ENCODE results near the gene HSPB1.
A peak's percentile ranks its signal among the peaks of the same experiment; 100 is the strongest.

Gene HSPB1

DNA sequence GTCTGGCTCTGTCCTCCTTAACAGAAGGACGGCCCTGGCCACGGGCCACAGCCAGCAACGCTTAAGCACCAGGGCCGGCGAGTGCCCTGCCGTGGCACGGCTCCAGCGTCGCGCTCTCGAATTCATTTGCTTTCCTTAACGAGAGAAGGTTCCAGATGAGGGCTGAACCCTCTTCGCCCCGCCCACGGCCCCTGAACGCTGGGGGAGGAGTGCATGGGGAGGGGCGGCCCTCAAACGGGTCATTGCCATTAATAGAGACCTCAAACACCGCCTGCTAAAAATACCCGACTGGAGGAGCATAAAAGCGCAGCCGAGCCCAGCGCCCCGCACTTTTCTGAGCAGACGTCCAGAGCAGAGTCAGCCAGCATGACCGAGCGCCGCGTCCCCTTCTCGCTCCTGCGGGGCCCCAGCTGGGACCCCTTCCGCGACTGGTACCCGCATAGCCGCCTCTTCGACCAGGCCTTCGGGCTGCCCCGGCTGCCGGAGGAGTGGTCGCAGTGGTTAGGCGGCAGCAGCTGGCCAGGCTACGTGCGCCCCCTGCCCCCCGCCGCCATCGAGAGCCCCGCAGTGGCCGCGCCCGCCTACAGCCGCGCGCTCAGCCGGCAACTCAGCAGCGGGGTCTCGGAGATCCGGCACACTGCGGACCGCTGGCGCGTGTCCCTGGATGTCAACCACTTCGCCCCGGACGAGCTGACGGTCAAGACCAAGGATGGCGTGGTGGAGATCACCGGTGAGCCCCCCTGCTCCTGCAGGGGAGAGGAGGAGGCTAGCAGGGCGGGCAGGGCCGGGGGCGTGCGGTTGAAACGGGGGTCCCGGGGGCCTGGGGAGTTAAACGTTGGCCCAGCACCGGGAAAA is at the start of gene HSPB1:
Gene HSPB1 (plus strand): TSS at position 327 of the 855 bp plus-strand sequence. CDS start 40 bp downstream, at position 367.
- peak within 1 kb of the TSS; percentile 95 for H3K4me3 ChIP-seq (ENCODE audit: low read depth, low read length)
- TF ChIP-seq, protein P1, sequence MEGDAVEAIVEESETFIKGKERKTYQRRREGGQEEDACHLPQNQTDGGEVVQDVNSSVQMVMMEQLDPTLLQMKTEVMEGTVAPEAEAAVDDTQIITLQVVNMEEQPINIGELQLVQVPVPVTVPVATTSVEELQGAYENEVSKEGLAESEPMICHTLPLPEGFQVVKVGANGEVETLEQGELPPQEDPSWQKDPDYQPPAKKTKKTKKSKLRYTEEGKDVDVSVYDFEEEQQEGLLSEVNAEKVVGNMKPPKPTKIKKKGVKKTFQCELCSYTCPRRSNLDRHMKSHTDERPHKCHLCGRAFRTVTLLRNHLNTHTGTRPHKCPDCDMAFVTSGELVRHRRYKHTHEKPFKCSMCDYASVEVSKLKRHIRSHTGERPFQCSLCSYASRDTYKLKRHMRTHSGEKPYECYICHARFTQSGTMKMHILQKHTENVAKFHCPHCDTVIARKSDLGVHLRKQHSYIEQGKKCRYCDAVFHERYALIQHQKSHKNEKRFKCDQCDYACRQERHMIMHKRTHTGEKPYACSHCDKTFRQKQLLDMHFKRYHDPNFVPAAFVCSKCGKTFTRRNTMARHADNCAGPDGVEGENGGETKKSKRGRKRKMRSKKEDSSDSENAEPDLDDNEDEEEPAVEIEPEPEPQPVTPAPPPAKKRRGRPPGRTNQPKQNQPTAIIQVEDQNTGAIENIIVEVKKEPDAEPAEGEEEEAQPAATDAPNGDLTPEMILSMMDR (IDR thresholded peaks at IDR 0.05; ENCODE audit: low read depth, low read length): no peak

GRCh38 chr7:76254781-76255180 is 47.7 kb upstream of the HSPB1 start:
- TF ChIP-seq, protein P1 (IDR thresholded peaks at IDR 0.05; ENCODE audit: low read depth, low read length): no peak
- H3K4me3 ChIP-seq (ENCODE audit: low read depth, low read length): no peak overlapping the region

DNA sequence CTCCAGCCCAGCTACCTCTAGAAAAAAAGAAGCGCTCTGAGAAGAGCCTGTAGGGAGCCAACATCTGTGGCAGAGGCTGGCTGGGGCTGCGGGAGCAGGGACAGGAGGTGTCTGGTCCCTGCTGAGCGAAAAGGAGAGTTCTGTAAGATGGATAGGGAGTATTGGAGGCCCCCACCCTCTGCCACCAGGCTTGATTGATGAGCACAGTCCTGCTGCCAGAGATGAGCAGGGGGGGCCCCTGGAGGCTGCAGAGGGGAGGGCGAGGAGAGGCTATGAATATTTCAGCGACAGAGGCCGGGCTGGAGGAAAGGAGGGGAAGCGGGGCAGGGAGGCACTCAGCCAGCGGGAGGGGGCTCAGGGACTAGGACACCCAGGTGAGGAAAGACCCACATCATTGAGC is 44.5 kb upstream of the HSPB1 start:
- H3K4me3 ChIP-seq (ENCODE audit: low read depth, low read length): no peak overlapping the region
- TF ChIP-seq, protein P1 (IDR thresholded peaks at IDR 0.05; ENCODE audit: low read depth, low read length): no peak

DNA sequence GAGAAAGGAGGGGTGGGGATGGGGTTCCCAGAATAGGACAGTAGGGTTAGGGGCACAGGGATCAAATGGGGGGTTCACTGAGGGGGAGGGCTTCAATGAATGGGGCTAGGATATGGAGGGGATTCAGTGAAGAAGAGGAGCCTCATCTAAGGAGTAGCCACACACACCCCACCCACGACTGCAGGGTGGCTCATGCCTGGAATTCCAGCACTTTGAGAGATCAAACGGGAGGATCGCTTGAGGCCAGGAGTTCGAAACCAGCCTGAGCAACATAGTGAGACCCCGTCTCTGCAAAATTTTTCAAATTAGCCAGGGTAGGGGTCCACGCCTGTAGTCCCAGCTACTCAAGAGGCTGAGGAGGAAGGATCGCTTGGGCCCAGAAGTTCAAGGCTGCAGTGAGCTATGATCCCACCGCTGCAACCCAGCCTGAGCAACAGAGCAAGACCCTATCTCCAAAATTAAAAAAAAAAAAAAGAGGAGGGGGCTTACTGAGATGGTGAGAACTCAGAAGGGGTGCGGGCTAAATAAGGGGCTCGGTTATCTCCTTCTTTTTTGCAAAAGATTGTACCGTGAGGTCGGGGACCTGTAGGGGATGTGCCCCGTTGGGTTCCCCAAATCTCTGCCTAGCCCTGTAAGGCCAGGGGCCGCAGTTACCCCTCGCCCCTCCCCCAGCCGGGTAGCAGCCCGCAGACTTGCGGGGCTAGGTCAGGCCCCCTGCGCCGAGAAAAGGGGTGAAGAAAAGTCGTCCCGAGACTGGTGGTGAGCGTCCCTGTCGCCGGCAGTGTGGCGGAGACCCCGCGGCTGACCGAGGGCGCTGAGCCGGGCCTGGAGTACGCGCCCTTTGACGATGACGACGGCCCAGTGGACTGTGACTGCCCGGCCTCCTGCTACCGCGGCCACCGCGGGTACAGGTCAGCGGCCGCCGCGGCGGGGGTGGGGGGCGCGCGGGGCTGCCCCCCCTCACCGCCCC is 43.1 kb upstream of the HSPB1 start:
- H3K4me3 ChIP-seq (ENCODE audit: low read depth, low read length): no peak overlapping the region
- TF ChIP-seq, protein P1 (IDR thresholded peaks at IDR 0.05; ENCODE audit: low read depth, low read length): no peak

DNA sequence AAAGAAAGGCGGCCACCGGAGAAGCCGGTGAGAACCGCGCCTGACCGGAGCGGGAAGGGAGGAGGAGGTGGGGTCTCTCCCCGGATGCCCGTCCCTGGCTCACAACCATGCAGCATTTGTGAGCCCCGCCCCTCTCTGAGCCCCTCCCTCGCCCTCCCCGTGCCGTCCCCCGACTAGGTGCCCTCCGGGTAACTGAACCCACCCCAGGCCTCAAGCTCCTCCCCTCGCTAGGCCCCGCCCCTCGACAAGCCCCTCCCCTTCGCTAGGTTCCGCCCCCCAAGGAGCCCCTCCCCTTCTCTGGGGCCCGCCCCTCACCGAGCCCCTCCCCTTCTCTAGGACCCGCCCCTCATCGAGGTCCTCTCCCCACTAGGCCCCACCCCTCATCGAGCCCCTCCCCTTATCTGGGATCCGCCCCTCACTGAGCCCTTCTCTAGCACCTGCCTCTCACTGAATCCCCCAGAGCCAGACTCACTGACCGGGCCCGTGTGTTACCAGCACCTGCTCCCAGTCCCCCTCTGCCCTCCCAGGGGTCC is 42.2 kb upstream of the HSPB1 start:
- TF ChIP-seq, protein P1 (IDR thresholded peaks at IDR 0.05; ENCODE audit: low read depth, low read length): no peak
- no peak overlapping the region for H3K4me3 ChIP-seq (ENCODE audit: low read depth, low read length)

DNA sequence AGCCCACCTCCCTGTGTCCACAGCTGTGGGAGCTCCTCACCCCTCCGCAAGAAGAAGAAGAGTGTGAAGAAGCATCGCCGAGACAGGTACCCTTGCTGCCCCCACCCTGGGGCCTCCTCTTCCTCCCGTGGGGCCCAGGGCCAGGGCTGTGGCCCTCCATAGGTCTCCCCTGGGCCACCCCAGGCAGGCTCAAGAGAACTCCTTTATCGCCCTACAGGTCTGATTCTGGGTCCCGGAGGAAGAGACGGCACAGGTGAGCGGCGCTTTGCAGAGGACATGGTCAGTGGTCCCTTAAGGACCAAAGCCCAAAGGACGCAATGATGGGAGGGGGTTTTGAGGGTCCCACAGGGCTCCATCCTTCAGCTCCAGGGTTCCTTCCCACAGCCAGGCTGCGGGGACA is 41.1 kb upstream of the HSPB1 start:
- TF ChIP-seq, protein P1 (IDR thresholded peaks at IDR 0.05; ENCODE audit: low read depth, low read length): no peak
- H3K4me3 ChIP-seq (ENCODE audit: low read depth, low read length): no peak overlapping the region

Data from WI38 (cell line).